HepG2 (cell line): ENCODE data around the gene PWP1. TPM values are rescaled to one million over a fixed set of nuclear protein-coding genes. Genes with fewer than 3 reads are reported as not detected.

Experiments used
- ASH2L ChIP-seq: fragments of 300-600, 200-600 bp; sonication (generic); IDR thresholded peaks from 2 replicates; pipeline ENCODE4 v1.7.0; 2017; ENCODE audit warnings: low read depth, mild to moderate bottlenecking, moderate library complexity, mixed read lengths, low read length; ENCODE audit not compliant: insufficient read length
- GABPA ChIP-seq, 2 experiments: IDR thresholded peaks; 2 replicates each; pipeline ENCODE4 v1.6.1; 2011 to 2016; ENCODE audit warnings: low read depth in 2 of 2, low read length in 1 of 2, missing biosample characterization in 1 of 2, missing genetic modification characterization in 1 of 2
- LBX2 ChIP-seq: sonication (generic); formaldehyde crosslinking; IDR thresholded peaks from 2 replicates; pipeline ENCODE4 v1.5.0; 2020; ENCODE audit warnings: missing genetic modification reagents, mild to moderate bottlenecking, borderline replicate concordance
- NRL ChIP-seq: sonication (generic); formaldehyde crosslinking; IDR thresholded peaks from 2 replicates; pipeline ENCODE4 v1.5.0; 2020; ENCODE audit warnings: missing genetic modification reagents, mild to moderate bottlenecking, moderate library complexity, borderline replicate concordance
- TEF ChIP-seq: sonication (generic); formaldehyde crosslinking; IDR thresholded peaks from 2 replicates; pipeline ENCODE4 v1.5.0; 2020; ENCODE audit warnings: missing genetic modification reagents
- TFE3 ChIP-seq: IDR thresholded peaks from 2 replicates; pipeline ENCODE4 v1.6.1; 2016
- ZMYM3 ChIP-seq: sonication (generic); formaldehyde crosslinking; IDR thresholded peaks from 2 replicates; pipeline ENCODE4 v1.5.1; 2020; ENCODE audit warnings: mild to moderate bottlenecking, missing genetic modification reagents
- ZNF101 ChIP-seq: sonication (generic); formaldehyde crosslinking; IDR thresholded peaks from 2 replicates; pipeline ENCODE4 v1.4.0; 2020; ENCODE audit warnings: mild to moderate bottlenecking, low read depth, missing genetic modification reagents, borderline replicate concordance
- ZNF143 ChIP-seq: sonication (generic); formaldehyde crosslinking; IDR thresholded peaks from 2 replicates; pipeline ENCODE4 v1.4.0; 2020; ENCODE audit warnings: missing genetic modification reagents
- ZNF20 ChIP-seq: sonication (generic); formaldehyde crosslinking; IDR thresholded peaks from 2 replicates; pipeline ENCODE4 v1.4.0; 2020; ENCODE audit warnings: mild to moderate bottlenecking, moderate library complexity, missing genetic modification reagents
- ZNF280B ChIP-seq: sonication (generic); formaldehyde crosslinking; IDR thresholded peaks from 2 replicates; pipeline ENCODE4 v1.5.0; 2020; ENCODE audit warnings: missing genetic modification reagents, mild to moderate bottlenecking, borderline replicate concordance
- ZNF460 ChIP-seq: sonication (generic); formaldehyde crosslinking; IDR thresholded peaks from 2 replicates; pipeline ENCODE4 v1.5.1; 2020; ENCODE audit warnings: missing genetic modification reagents, mild to moderate bottlenecking, borderline replicate concordance
- ZNF598 ChIP-seq: sonication (generic); formaldehyde crosslinking; IDR thresholded peaks from 2 replicates; pipeline ENCODE4 v1.5.1; 2020; ENCODE audit warnings: mild to moderate bottlenecking, missing genetic modification reagents, borderline replicate concordance
- ZNF7 ChIP-seq: IDR thresholded peaks from 2 replicates; pipeline ENCODE4 v1.6.1; 2016; ENCODE audit warnings: missing biosample characterization, missing genetic modification reagents
- ZNF800 ChIP-seq: sonication (generic); formaldehyde crosslinking; IDR thresholded peaks from 2 replicates; pipeline ENCODE4 v1.4.0; 2020; ENCODE audit warnings: missing genetic modification reagents
- ZNF879 ChIP-seq: sonication (generic); formaldehyde crosslinking; IDR thresholded peaks from 2 replicates; pipeline ENCODE4 v1.8.1; 2023; ENCODE audit warnings: missing genetic modification reagents
- polyA plus RNA-seq, 8 experiments: library from polyadenylated mRNA; depleted of rRNA in 3 of 8; stranded (reverse) in 7 of 8; unstranded in 1 of 8; fragments of >200 nt; fragmentation: Illumina TruSeq in 4 of 8; extraction: Trizol in 4 of 8; gene quantifications; 2 replicates each; pipeline versions ENCODE4 v1.2.1 to v1.2.3, GENCODE V29; 2011 to 2016; ENCODE audit warnings: low read depth in 4 of 8, missing spikeins in 1 of 8, mixed read lengths in 1 of 8; ENCODE audit not compliant: insufficient read depth in 1 of 8
- total RNA-seq, 5 experiments: library from RNA; depleted of rRNA; stranded (reverse); fragments of >200 nt; fragmentation: Illumina TruSeq; extraction: Trizol; gene quantifications; 2 replicates each; pipeline ENCODE4 v1.2.3, GENCODE V29; 2016; ENCODE audit warnings: low read depth in 1 of 5

Gene PWP1
- total and polyA plus RNA-seq, 2 of the 13 experiments (the other 11 are each of a cell fraction or from before 2014, with no cell fraction given): 65.9 to 70.2 TPM

- TF ChIP-seq ZNF20 (0 out of 2 replicates have a peak, but pooled peaks have one; percentile 78), ZNF7 (CRISPR knock-in tag) (no peak), NRL (CRISPR knock-in tag) (peak; percentile 97), ZNF101 (CRISPR knock-in tag) (0 out of 2 replicates have a peak, but pooled peaks have one; percentile 40), ZNF143 (CRISPR knock-in tag) (0 out of 2 replicates have a peak, but pooled peaks have one; percentile 57), ZNF800 (peak; percentile 39), TEF (CRISPR knock-in tag) (0 out of 2 replicates have a peak, but pooled peaks have one; percentile 48), GABPA (IDR thresholded peaks at IDR 0.05; ENCODE audit: low read depth, low read length) (no peak), GABPA (CRISPR knock-in tag; IDR thresholded peaks at IDR 0.05; ENCODE audit: low read depth) (peak; percentile 81), ZNF460 (CRISPR knock-in tag) (peak; percentile 63; the same call in 1 of the 2 replicates), TFE3 (0 out of 2 replicates have a peak, but pooled peaks have one; percentile 66), ZNF879 (CRISPR knock-in tag) (peak; percentile 92), ZMYM3 (CRISPR knock-in tag) (peak; percentile 46; the same call in 1 of the 2 replicates), LBX2 (CRISPR knock-in tag) (peak; percentile 82; the same call in 1 of the 2 replicates), ASH2L (peak; percentile 85), ZNF280B (peak; percentile 99), ZNF598 (CRISPR knock-in tag) (0 out of 2 replicates have a peak, but pooled peaks have one; percentile 51)
Measured at GRCh38 chr12:107685360-107686248, at the start of gene PWP1 (continued).
